Ovary (tissue), 3 donors: ENCODE measurements around the gene MAPRE3.
A peak's percentile ranks its signal among the peaks of the same experiment; 100 is the strongest.

Experiments used
- CTCF ChIP-seq, 3 donors: fragments of 450-650 bp in 2 of 3; fragments of 200-600 bp in 1 of 3; IDR thresholded peaks; one replicate each; pipeline versions ENCODE4 v1.5.1 to v1.8.0; 2016 to 2022; ENCODE audit warnings: antibody characterized with exemption in 3 of 3, mild to moderate bottlenecking in 1 of 3
- EP300 ChIP-seq: sonication (generic); formaldehyde crosslinking; IDR thresholded peaks from one replicate; pipeline ENCODE4 v1.6.1; 2017; ENCODE audit warnings: antibody characterized with exemption
- POLR2A ChIP-seq: fragments of 450-650 bp; IDR thresholded peaks from one replicate; pipeline ENCODE4 v1.6.1; 2017; ENCODE audit warnings: antibody characterized with exemption, mild to moderate bottlenecking, moderate library complexity
- donor health status: DM: no; HTN: no; CAD: no.

GRCh38 chr2:26922405-26923188 is 47.8 kb upstream of the MAPRE3 start:
- TF ChIP-seq CTCF (IDR thresholded peaks at IDR 0.05) = peak in 1 of 3 donors; percentile 31
- TF ChIP-seq POLR2A = no peak
- TF ChIP-seq EP300 = no peak
